GM12878 (cell line): ENCODE results near the gene PACS1.

Experiments used
- BHLHE40 ChIP-seq, 2 experiments: fragments of 450-650 bp in 1 of 2; IDR thresholded peaks; 2 replicates each; pipeline ENCODE4 v1.6.1; 2011 to 2017; ENCODE audit warnings: low read depth in 2 of 2, borderline replicate concordance in 1 of 2, improper control_type of control experiment in 1 of 2, low read length in 1 of 2, mild to moderate bottlenecking in 1 of 2
- CBX3 ChIP-seq: fragments of 200-600 bp; sonication (generic); IDR thresholded peaks from 2 replicates; pipeline ENCODE4 v1.6.1; 2016; ENCODE audit warnings: low read depth, borderline replicate concordance
- CBX5 ChIP-seq: sonication (generic); IDR thresholded peaks from 2 replicates; pipeline ENCODE4 v1.6.1; 2016; ENCODE audit warnings: low read depth, moderate library complexity, mild to moderate bottlenecking, inconsistent platforms
- CTCF ChIP-seq, 3 experiments: IDR thresholded peaks in 2 of 3; conservative IDR thresholded peaks in 1 of 3; 2 replicates each; pipeline ENCODE4 v1.5.1; 2011; ENCODE audit warnings: low read depth in 3 of 3, low read length in 3 of 3, mild to moderate bottlenecking in 3 of 3, control low read depth in 2 of 3, moderate library complexity in 2 of 3, inconsistent platforms in 1 of 3, mixed read lengths in 1 of 3; ENCODE audit not compliant: control insufficient read depth in 2 of 3, insufficient read depth in 1 of 3; ENCODE audit errors: extremely low read depth in 1 of 3
- EED ChIP-seq: sonication (generic); IDR thresholded peaks from 2 replicates; pipeline ENCODE4 v1.6.1; 2016; ENCODE audit warnings: antibody characterized with exemption, low read depth
- EP300 ChIP-seq, 2 experiments: fragments of 150-350 bp in 1 of 2; IDR thresholded peaks; 2 replicates each; pipeline ENCODE4 v1.6.1; 2011 to 2012; ENCODE audit warnings: low read depth in 2 of 2, low read length in 2 of 2, borderline replicate concordance in 1 of 2, improper control_type of control experiment in 1 of 2, inconsistent platforms in 1 of 2; ENCODE audit not compliant: control insufficient read depth in 1 of 2
- FOXK2 ChIP-seq: fragments of 450-650 bp; IDR thresholded peaks from 2 replicates; pipeline ENCODE4 v1.6.1; 2017; ENCODE audit warnings: mild to moderate bottlenecking, moderate library complexity
- MAX ChIP-seq: IDR thresholded peaks from 2 replicates; pipeline ENCODE4 v1.6.1; 2012; ENCODE audit warnings: low read depth, low read length, improper control_type of control experiment
- MYB ChIP-seq: fragments of 150-350 bp; IDR thresholded peaks from 2 replicates; pipeline ENCODE4 v1.6.1; 2014; ENCODE audit warnings: mild to moderate bottlenecking, low read depth, low read length, borderline replicate concordance
- NBN ChIP-seq: fragments of 450-650 bp; IDR thresholded peaks from 2 replicates; pipeline ENCODE4 v1.6.1; 2016
- NR2F1 ChIP-seq: fragments of 450-650 bp; conservative IDR thresholded peaks from 2 replicates; pipeline ENCODE4 v1.6.1; 2017; ENCODE audit warnings: mild to moderate bottlenecking
- POLR2AphosphoS5 ChIP-seq: IDR thresholded peaks from 2 replicates; pipeline ENCODE4 v1.6.1; 2011; ENCODE audit warnings: mild to moderate bottlenecking, low read length, inconsistent platforms
- TARDBP ChIP-seq: IDR thresholded peaks from 2 replicates; pipeline ENCODE4 v1.6.1; 2016; ENCODE audit warnings: borderline replicate concordance
- ZBED1 ChIP-seq: IDR thresholded peaks from 2 replicates; pipeline ENCODE4 v1.6.1; 2016; ENCODE audit warnings: borderline replicate concordance

GRCh38 chr11:66111158-66111557 lies 41.1 kb downstream of the PACS1 start:
- TF ChIP-seq CBX3 (no peak), EP300 (IDR thresholded peaks at IDR 0.05; ENCODE audit: borderline replicate concordance in 1 of 2, control insufficient read depth in 1 of 2, low read depth in 2 of 2, low read length in 2 of 2) (no peak), TARDBP (no peak), MAX (no peak), POLR2AphosphoS5 (no peak), NR2F1 (no peak), FOXK2 (no peak), EED (no peak), CBX5 (no peak), CTCF (IDR thresholded peaks at IDR 0.05 in 2 of 3, conservative IDR thresholded peaks at IDR 0.05 in 1 of 3; ENCODE audit: control insufficient read depth in 2 of 3, extremely low read depth in 1 of 3, insufficient read depth in 1 of 3, low read depth in 3 of 3, low read length in 3 of 3) (no peak), MYB (no peak), BHLHE40 (IDR thresholded peaks at IDR 0.05; ENCODE audit: borderline replicate concordance in 1 of 2, low read depth in 2 of 2, low read length in 1 of 2) (no peak), NBN (no peak), ZBED1 (no peak)
